22Rv1 (cell line): ENCODE data around the gene MNX1.

Experiments
- H3K27ac ChIP-seq: fragments of 450-650 bp; 2 replicates; pipeline ENCODE4 v1.5.1; 2017
- CTCF ChIP-seq: fragments of 450-650 bp; IDR thresholded peaks from 2 replicates; pipeline ENCODE4 v1.5.1; 2017; ENCODE audit warnings: mild to moderate bottlenecking
- ZFX ChIP-seq: fragments of 450-650 bp; IDR thresholded peaks from 2 replicates; pipeline ENCODE4 v1.6.1; 2017; ENCODE audit warnings: antibody characterized with exemption, borderline replicate concordance

MNX1 gene

GRCh38 chr7:157041514-157042277, 31.2 kb upstream of the MNX1 start:
- no peak overlapping the region for H3K27ac ChIP-seq
- TF ChIP-seq ZFX, result no peak
- TF ChIP-seq CTCF, result no peak

GRCh38 chr7:157041004-157041403, 30.5 kb upstream of the MNX1 start:
- TF ChIP-seq CTCF (no peak), ZFX (no peak)
- no peak overlapping the region for H3K27ac ChIP-seq

- no peak overlapping the region for H3K27ac ChIP-seq
- no peak for TF ChIP-seq ZFX
- no peak for TF ChIP-seq CTCF
Observed at GRCh38 chr7:157037635-157038034, 27.2 kb upstream of the MNX1 start.

- TF ChIP-seq CTCF, result no peak
- TF ChIP-seq ZFX, result no peak
- no peak overlapping the region for H3K27ac ChIP-seq
Observed at GRCh38 chr7:157037028-157037427, 26.6 kb upstream of the MNX1 start.

GRCh38 chr7:157035979-157036378, 25.5 kb upstream of the MNX1 start:
- H3K27ac ChIP-seq, result no peak overlapping the region
- no peak for TF ChIP-seq CTCF
- no peak for TF ChIP-seq ZFX

GRCh38 chr7:157035302-157035701, 24.8 kb upstream of the MNX1 start:
- H3K27ac ChIP-seq, result no peak overlapping the region
- no peak for TF ChIP-seq ZFX
- TF ChIP-seq CTCF, result no peak
